ENCODE data around the gene CUEDC1.

Gene CUEDC1

GRCh38 chr17:57856792-57857620, 98.2 kb downstream of the CUEDC1 start:
- Histone ChIP-seq H3K79me2 (ENCODE audit: low read length) (no peaks in the 10 kb centered on the region), H2AFZ (ENCODE audit: low read length) (no peak overlapping the region), H3K4me2 (ENCODE audit: low read depth, low read length) (no peak overlapping the region), H3K27me3 (replicated peaks; ENCODE audit: insufficient read depth, low read length) (peaks cover 32% of the 10 kb centered on the region), H3K4me1 (ENCODE audit: low read length) (peaks cover 8% of the 10 kb centered on the region; the same call in 1 of the 2 replicates), H3K9me3 (replicated peaks; ENCODE audit: insufficient read depth, low read length) (no peaks in the 10 kb centered on the region), H3F3A (ENCODE audit: insufficient read depth, low read length) (no peaks in the 10 kb centered on the region; the same call in 1 of the 2 replicates), H3K36me3 (replicated peaks; ENCODE audit: insufficient read depth, low read length) (no peaks in the 10 kb centered on the region), H3K9ac (ENCODE audit: low read length) (no peak overlapping the region), H3K4me3 (ENCODE audit: low read length) (no peak overlapping the region), H3K27ac (ENCODE audit: low read length) (no peak overlapping the region), H4K20me1 (ENCODE audit: insufficient read depth, low read length) (no peaks in the 10 kb centered on the region), H3K9me2 (replicated peaks; ENCODE audit: insufficient read depth, low read length) (no peaks in the 10 kb centered on the region)
- no peak for TF ChIP-seq EZH2phosphoT487 (IDR thresholded peaks at IDR 0.05; ENCODE audit: low read length)
- TF ChIP-seq, protein P1, sequence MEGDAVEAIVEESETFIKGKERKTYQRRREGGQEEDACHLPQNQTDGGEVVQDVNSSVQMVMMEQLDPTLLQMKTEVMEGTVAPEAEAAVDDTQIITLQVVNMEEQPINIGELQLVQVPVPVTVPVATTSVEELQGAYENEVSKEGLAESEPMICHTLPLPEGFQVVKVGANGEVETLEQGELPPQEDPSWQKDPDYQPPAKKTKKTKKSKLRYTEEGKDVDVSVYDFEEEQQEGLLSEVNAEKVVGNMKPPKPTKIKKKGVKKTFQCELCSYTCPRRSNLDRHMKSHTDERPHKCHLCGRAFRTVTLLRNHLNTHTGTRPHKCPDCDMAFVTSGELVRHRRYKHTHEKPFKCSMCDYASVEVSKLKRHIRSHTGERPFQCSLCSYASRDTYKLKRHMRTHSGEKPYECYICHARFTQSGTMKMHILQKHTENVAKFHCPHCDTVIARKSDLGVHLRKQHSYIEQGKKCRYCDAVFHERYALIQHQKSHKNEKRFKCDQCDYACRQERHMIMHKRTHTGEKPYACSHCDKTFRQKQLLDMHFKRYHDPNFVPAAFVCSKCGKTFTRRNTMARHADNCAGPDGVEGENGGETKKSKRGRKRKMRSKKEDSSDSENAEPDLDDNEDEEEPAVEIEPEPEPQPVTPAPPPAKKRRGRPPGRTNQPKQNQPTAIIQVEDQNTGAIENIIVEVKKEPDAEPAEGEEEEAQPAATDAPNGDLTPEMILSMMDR (IDR thresholded peaks at IDR 0.05; ENCODE audit: low read length) = no peak
- TF ChIP-seq EZH2 (optimal IDR thresholded peaks at IDR 0.05; ENCODE audit: low read depth, low read length) = no peak
- DNase-seq = no peak

DNA sequence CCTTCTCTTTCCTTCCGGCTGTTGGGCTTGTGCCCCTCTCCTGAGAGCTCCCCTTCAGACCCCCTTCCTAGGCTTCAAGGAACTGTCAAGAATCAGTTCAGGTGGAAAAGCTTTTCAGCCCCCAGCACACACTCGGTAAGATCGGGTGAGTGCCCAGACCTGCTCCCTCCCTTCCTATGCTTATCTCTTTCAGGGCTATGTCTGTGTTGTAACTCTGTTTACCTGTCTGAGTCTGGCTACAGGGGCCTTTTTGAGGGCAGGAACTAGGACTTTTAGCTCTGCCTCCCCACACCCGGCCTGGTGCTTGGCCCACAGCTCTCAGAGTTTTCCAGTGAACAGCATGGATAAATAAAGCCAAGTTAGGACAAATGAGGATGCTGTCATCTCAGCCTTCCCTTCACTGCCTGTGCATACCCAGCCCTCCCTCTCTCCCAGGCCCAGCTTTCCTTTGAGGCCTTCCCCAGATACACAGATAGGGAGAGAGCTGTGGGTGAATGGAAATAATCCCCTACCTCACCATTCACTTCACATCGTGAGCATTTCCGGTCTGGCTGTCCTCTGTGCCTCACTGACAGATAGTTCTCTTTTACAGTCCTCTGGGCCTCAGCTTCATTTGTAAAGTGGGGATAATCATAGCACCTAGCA, 99.7 kb downstream of the CUEDC1 start:
- no peak for DNase-seq
- no peaks in the 10 kb centered on the region for H4K20me1 ChIP-seq (ENCODE audit: insufficient read depth, low read length)
- no peak overlapping the region for H3K27ac ChIP-seq (ENCODE audit: low read length)
- H3K79me2 ChIP-seq (ENCODE audit: low read length) = no peaks in the 10 kb centered on the region
- TF ChIP-seq EZH2phosphoT487 (IDR thresholded peaks at IDR 0.05; ENCODE audit: low read length) (no peak), EZH2 (optimal IDR thresholded peaks at IDR 0.05; ENCODE audit: low read depth, low read length) (no peak)
- TF ChIP-seq, protein P1 (IDR thresholded peaks at IDR 0.05; ENCODE audit: low read length) = no peak
- H3K9me2 ChIP-seq (replicated peaks; ENCODE audit: insufficient read depth, low read length) = no peaks in the 10 kb centered on the region
- H3K36me3 ChIP-seq (replicated peaks; ENCODE audit: insufficient read depth, low read length) = no peaks in the 10 kb centered on the region
- peaks cover 7% of the 10 kb centered on the region; the same call in 1 of the 2 replicates for H3K4me1 ChIP-seq (ENCODE audit: low read length)
- H3K27me3 ChIP-seq (replicated peaks; ENCODE audit: insufficient read depth, low read length) = peaks cover 17% of the 10 kb centered on the region; the same call in 1 of the 2 replicates
- no peak overlapping the region for H2AFZ ChIP-seq (ENCODE audit: low read length)
- H3K9ac ChIP-seq (ENCODE audit: low read length) = no peak overlapping the region
- no peak overlapping the region for H3K4me3 ChIP-seq (ENCODE audit: low read length)
- H3F3A ChIP-seq (ENCODE audit: insufficient read depth, low read length) = 0 out of 2 replicates have a peak, but pooled peaks cover 3% of the 10 kb centered on the region
- no peaks in the 10 kb centered on the region for H3K9me3 ChIP-seq (replicated peaks; ENCODE audit: insufficient read depth, low read length)
- H3K4me2 ChIP-seq (ENCODE audit: low read depth, low read length) = no peak overlapping the region

DNA sequence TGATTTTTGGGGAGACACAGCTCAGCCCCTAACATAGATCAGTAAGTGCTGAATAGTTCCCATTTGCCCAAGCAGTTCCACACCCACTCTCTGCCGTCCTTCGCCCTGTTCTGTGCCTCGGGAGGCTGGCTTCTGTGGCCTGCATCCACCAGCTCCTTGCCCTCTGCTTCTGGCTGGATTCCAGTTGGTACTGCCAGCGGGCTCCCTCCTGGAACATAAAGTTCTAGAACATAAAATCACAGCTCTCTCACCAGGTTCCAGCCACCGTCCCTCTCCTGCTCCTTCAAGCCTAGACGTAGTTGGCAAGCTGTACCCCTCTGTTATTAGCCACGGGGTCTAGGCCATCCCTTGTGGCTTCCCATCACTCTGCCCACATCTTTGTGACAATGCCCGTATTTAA, 101.5 kb downstream of the CUEDC1 start:
- Histone ChIP-seq H3K9ac (ENCODE audit: low read length) (no peak overlapping the region), H3K36me3 (replicated peaks; ENCODE audit: insufficient read depth, low read length) (no peaks in the 10 kb centered on the region), H3K4me2 (ENCODE audit: low read depth, low read length) (no peak overlapping the region), H2AFZ (ENCODE audit: low read length) (no peak overlapping the region), H3K4me1 (ENCODE audit: low read length) (peaks cover 10% of the 10 kb centered on the region; the same call in 1 of the 2 replicates), H3K4me3 (ENCODE audit: low read length) (no peak overlapping the region), H3F3A (ENCODE audit: insufficient read depth, low read length) (0 out of 2 replicates have a peak, but pooled peaks cover 7% of the 10 kb centered on the region), H4K20me1 (ENCODE audit: insufficient read depth, low read length) (no peaks in the 10 kb centered on the region), H3K9me3 (replicated peaks; ENCODE audit: insufficient read depth, low read length) (no peaks in the 10 kb centered on the region), H3K79me2 (ENCODE audit: low read length) (peaks cover 12% of the 10 kb centered on the region), H3K27me3 (replicated peaks; ENCODE audit: insufficient read depth, low read length) (peaks cover 1% of the 10 kb centered on the region; the same call in 1 of the 2 replicates), H3K27ac (ENCODE audit: low read length) (no peak overlapping the region), H3K9me2 (replicated peaks; ENCODE audit: insufficient read depth, low read length) (no peaks in the 10 kb centered on the region)
- TF ChIP-seq EZH2 (optimal IDR thresholded peaks at IDR 0.05; ENCODE audit: low read depth, low read length) (no peak), EZH2phosphoT487 (IDR thresholded peaks at IDR 0.05; ENCODE audit: low read length) (no peak)
- TF ChIP-seq, protein P1 (IDR thresholded peaks at IDR 0.05; ENCODE audit: low read length) = no peak
- DNase-seq = no peak

All from MM.1S (cell line).